Ovary (tissue), 3 donors: ENCODE data around the gene LYRM7.

Experiments used
- EP300 ChIP-seq: sonication (generic); formaldehyde crosslinking; IDR thresholded peaks from one replicate; pipeline ENCODE4 v1.6.1; 2017; ENCODE audit warnings: antibody characterized with exemption
- POLR2A ChIP-seq: fragments of 450-650 bp; IDR thresholded peaks from one replicate; pipeline ENCODE4 v1.6.1; 2017; ENCODE audit warnings: antibody characterized with exemption, mild to moderate bottlenecking, moderate library complexity
- TF ChIP-seq, protein P1 (sequence below), 3 donors: fragments of 450-650 bp in 2 of 3; fragments of 200-600 bp in 1 of 3; IDR thresholded peaks; one replicate each; pipeline versions ENCODE4 v1.5.1 to v1.8.0; 2016 to 2022; ENCODE audit warnings: antibody characterized with exemption in 3 of 3, mild to moderate bottlenecking in 1 of 3
- donor health status: DM: no; HTN: no; CAD: no.

DNA sequence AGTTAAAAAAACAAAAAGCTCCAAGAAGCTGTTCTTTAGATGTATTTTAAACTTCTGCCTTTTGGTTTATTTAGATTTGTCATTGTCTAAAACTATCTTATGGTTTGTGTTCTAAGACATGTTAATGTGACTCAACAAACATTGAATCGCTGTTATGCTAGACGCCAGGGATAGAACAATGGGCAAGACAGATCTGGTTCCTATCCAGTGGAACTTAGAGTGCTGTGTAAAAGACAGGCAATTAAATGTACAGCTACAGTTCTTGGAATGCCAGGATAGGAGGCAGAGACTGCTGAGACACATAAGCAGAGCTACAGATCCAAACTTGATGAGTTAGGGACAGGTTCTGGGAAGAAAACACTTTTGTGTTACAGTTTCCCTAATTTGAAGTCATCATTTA, 22.4 kb downstream of the LYRM7 start:
- no peak for TF ChIP-seq POLR2A
- TF ChIP-seq, protein P1, sequence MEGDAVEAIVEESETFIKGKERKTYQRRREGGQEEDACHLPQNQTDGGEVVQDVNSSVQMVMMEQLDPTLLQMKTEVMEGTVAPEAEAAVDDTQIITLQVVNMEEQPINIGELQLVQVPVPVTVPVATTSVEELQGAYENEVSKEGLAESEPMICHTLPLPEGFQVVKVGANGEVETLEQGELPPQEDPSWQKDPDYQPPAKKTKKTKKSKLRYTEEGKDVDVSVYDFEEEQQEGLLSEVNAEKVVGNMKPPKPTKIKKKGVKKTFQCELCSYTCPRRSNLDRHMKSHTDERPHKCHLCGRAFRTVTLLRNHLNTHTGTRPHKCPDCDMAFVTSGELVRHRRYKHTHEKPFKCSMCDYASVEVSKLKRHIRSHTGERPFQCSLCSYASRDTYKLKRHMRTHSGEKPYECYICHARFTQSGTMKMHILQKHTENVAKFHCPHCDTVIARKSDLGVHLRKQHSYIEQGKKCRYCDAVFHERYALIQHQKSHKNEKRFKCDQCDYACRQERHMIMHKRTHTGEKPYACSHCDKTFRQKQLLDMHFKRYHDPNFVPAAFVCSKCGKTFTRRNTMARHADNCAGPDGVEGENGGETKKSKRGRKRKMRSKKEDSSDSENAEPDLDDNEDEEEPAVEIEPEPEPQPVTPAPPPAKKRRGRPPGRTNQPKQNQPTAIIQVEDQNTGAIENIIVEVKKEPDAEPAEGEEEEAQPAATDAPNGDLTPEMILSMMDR (IDR thresholded peaks at IDR 0.05) = no peak
- TF ChIP-seq EP300 = no peak
